AG04449 (cell line): Measurements from ENCODE around the gene PRKX.
"Not testable (repeated sequence)": the region's sequence is repeated elsewhere in the genome, so short reads cannot be mapped to it uniquely, and the experiment has no call there.

Experiments used
- CTCF ChIA-PET: fragments of 350-600 bp; formaldehyde crosslinking; extraction: SDS; loops from one replicate; lab custom pipeline; 2021; ENCODE audit warnings: antibody characterized with exemption; lab: Yijun Ruan, JAX
- POLR2A ChIA-PET: fragments of 400-600, 350-600 bp; formaldehyde crosslinking; extraction: SDS; loops from one replicate; lab custom pipeline; 2020; ENCODE audit warnings: antibody characterized with exemption, inconsistent platforms; lab: Yijun Ruan, JAX
- DNase-seq: peaks from one replicate; pipeline ENCODE4 v3.0.0-alpha.2; 2010; ENCODE audit warnings: low read depth, low spot score
- H3K4me3 ChIP-seq: 2 replicates; pipeline ENCODE4 v1.5.1; 2011; ENCODE audit warnings: low read depth, mild to moderate bottlenecking, control low read depth, low read length
- TF ChIP-seq, protein P1 (sequence below): IDR thresholded peaks from one replicate; pipeline ENCODE4 v1.5.1; 2011; ENCODE audit warnings: mild to moderate bottlenecking, moderate library complexity, low read length, control low read depth, inconsistent platforms; ENCODE audit not compliant: insufficient read depth; ENCODE audit errors: missing control alignments

Gene PRKX

GRCh38 chrX:3627594-3627993 lies 85.9 kb downstream of the PRKX start:
- DNase-seq, result no peak
- TF ChIP-seq, protein P1, sequence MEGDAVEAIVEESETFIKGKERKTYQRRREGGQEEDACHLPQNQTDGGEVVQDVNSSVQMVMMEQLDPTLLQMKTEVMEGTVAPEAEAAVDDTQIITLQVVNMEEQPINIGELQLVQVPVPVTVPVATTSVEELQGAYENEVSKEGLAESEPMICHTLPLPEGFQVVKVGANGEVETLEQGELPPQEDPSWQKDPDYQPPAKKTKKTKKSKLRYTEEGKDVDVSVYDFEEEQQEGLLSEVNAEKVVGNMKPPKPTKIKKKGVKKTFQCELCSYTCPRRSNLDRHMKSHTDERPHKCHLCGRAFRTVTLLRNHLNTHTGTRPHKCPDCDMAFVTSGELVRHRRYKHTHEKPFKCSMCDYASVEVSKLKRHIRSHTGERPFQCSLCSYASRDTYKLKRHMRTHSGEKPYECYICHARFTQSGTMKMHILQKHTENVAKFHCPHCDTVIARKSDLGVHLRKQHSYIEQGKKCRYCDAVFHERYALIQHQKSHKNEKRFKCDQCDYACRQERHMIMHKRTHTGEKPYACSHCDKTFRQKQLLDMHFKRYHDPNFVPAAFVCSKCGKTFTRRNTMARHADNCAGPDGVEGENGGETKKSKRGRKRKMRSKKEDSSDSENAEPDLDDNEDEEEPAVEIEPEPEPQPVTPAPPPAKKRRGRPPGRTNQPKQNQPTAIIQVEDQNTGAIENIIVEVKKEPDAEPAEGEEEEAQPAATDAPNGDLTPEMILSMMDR, result no peak
- ChIA-PET CTCF (no interaction called here), POLR2A (no interaction called here)
- no peak overlapping the region for H3K4me3 ChIP-seq

- ChIA-PET POLR2A (no interaction called here), CTCF (no interaction called here)
- TF ChIP-seq, protein P1, result no peak
- DNase-seq, result no peak
- no peak overlapping the region for H3K4me3 ChIP-seq
Observed at GRCh38 chrX:3621414-3621813, 92.0 kb downstream of the PRKX start.

GRCh38 chrX:3611744-3612143 lies 101.7 kb downstream of the PRKX start:
- H3K4me3 ChIP-seq, CTCF ChIA-PET, POLR2A ChIA-PET, DNase-seq: not testable (repeated sequence)

DNA sequence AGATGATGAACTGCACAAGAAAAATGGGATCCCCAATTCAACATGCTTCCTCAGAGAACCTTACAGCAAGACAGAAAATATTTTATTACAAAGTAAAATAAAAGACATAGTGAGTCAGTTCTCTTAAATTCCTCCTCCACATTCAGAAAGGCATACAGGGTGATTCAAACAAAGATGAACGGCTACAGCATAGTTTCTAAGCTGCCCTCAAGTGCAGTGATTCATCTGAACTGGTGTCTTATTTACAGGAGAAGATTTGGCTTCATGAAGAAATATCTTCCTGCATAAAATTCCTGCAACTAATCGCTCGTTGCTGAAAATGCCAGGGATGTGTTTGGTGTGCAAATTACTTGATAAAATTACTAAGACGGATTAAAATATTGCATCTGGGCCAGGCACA lies 103.6 kb downstream of the PRKX start:
- CTCF ChIA-PET, result no interaction called here
- POLR2A ChIA-PET, result no interaction called here
- no peak overlapping the region for H3K4me3 ChIP-seq
- DNase-seq, result peak; percentile 71
- TF ChIP-seq, protein P1, result no peak

DNA sequence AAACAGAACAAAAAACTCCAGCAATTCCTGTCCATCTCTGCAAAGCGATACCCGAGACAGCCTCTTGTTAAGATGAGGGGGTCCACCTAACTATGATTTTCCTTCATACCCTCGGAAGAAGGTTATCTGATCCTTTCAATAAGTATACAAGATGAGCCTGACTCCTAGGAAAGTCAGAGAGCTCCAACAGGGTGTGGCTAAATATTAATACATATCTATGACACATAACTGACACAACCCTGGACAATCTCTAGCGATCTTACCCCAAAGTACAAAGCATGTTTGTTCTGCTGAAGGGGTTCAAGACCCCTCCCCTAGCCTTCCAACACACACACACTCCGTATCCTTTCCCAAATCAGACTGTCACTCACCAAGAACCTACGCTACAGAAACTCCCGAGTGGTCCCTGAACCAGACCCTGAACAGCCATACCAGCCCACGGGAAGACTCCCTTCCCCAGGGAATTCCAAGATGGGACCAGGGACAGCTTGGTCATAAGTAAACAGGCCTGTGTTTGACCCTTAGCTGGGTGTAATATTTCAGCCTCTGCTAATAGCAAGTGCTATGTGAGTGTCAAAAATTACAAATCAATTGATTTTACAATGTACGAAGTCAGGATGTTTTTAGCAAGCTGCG lies 110.3 kb downstream of the PRKX start:
- POLR2A ChIA-PET, result no interaction called here
- CTCF ChIA-PET, result no interaction called here
- TF ChIP-seq, protein P1, result no peak
- no peak for DNase-seq
- H3K4me3 ChIP-seq, result no peak overlapping the region

DNA sequence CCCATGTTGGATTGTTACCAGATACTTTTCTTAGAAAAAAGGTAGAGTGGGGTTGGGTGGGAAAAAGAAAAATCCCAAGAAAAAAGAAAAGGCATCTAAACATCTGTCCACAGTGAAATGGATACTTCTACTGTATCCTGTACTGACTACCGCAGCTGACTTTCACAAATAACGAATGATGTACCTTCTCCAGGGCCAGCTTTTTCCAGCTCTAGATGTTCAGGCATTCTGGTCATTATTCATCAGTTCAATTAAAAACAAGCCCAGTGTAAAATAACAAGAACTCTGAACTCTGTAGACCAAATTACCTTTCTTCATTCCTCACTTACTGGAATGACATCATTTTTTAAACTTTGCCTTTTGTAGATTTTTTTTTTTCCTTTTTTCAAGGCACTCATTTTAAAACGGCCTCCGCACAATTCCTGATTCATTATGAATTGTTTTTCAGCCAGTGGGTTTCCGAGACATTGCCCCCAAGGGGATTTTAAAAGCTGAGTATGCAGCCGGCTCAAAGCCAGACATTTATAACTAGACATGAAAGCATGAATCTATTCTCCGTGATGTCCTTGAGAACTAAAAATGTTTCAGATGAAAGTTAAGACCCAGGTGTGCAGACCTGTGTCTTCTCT lies 113.5 kb downstream of the PRKX start:
- TF ChIP-seq, protein P1, result no peak
- H3K4me3 ChIP-seq, result no peak overlapping the region
- POLR2A ChIA-PET, result no interaction called here
- no peak for DNase-seq
- CTCF ChIA-PET, result no interaction called here

- ChIA-PET POLR2A (no interaction called here), CTCF (no interaction called here)
- no peak overlapping the region for H3K4me3 ChIP-seq
- no peak for DNase-seq
- TF ChIP-seq, protein P1, result no peak
Observed at GRCh38 chrX:3598709-3599108, 114.7 kb downstream of the PRKX start.
